Measurements from ENCODE around the gene TMEM40. TPM values are rescaled to one million over a fixed set of nuclear protein-coding genes. Genes with fewer than 3 reads are reported as not detected.
"Not testable (repeated sequence)": the region's sequence is repeated elsewhere in the genome, so short reads cannot be mapped to it uniquely, and the experiment has no call there.

Gene TMEM40
- total and polyA plus RNA-seq, 2 experiments from 2014 or later: 0.14 to 0.48 TPM

- not testable (repeated sequence) for H3K27ac Mint-ChIP-seq; ATAC-seq; H3K36me3 Mint-ChIP-seq (ENCODE audit: low read depth); H3K27ac ChIP-seq (ENCODE audit: low read depth); H3K36me3 ChIP-seq (ENCODE audit: insufficient read depth); H3K9me2 ChIP-seq (ENCODE audit: insufficient read depth); H4K20me1 ChIP-seq (replicated peaks; ENCODE audit: insufficient read depth); H3K27me3 ChIP-seq (ENCODE audit: insufficient read depth); H3F3A ChIP-seq (replicated peaks; ENCODE audit: low read depth); H3K4me3 ChIP-seq; H3K4me1 ChIP-seq (ENCODE audit: insufficient read depth); H3K4me1 Mint-ChIP-seq; H3K4me2 ChIP-seq; DNase-seq (ENCODE audit: low spot score); H3K79me2 ChIP-seq (replicated peaks; ENCODE audit: insufficient read depth); H2AFZ ChIP-seq; H3K4me3 Mint-ChIP-seq; H3K27me3 Mint-ChIP-seq (ENCODE audit: insufficient read depth, low read depth, poor library complexity); H3K9me3 Mint-ChIP-seq
These were observed 29.1 kb upstream of the TMEM40 start for GRCh38 chr3:12787967-12788690.

GRCh38 chr3:12787346-12787745 is 28.3 kb upstream of the TMEM40 start:
- not testable (repeated sequence) for H3K36me3 Mint-ChIP-seq (ENCODE audit: low read depth); H3K27me3 Mint-ChIP-seq (ENCODE audit: insufficient read depth, low read depth, poor library complexity); H3K9me2 ChIP-seq (ENCODE audit: insufficient read depth); H3K79me2 ChIP-seq (replicated peaks; ENCODE audit: insufficient read depth); H3K9me3 Mint-ChIP-seq; H3K36me3 ChIP-seq (ENCODE audit: insufficient read depth); H4K20me1 ChIP-seq (replicated peaks; ENCODE audit: insufficient read depth); H3K4me2 ChIP-seq; H3K27me3 ChIP-seq (ENCODE audit: insufficient read depth); H3F3A ChIP-seq (replicated peaks; ENCODE audit: low read depth); H3K4me1 ChIP-seq (ENCODE audit: insufficient read depth); H3K27ac ChIP-seq (ENCODE audit: low read depth); H3K27ac Mint-ChIP-seq; H3K4me3 Mint-ChIP-seq; H3K4me3 ChIP-seq; ATAC-seq; H2AFZ ChIP-seq
- peak; percentile 35 for DNase-seq (ENCODE audit: low spot score)
- peak in 1 of 2 experiments; percentile 52; a peak in 2 of 4 replicates for TF ChIP-seq CTCF (conservative IDR thresholded peaks at IDR 0.05; ENCODE audit: low read depth in 2 of 2)
- H3K4me1 Mint-ChIP-seq: peaks cover 11% of the 10 kb centered on the region; the same call in 2 of the 3 replicates

- H3K4me1 ChIP-seq (ENCODE audit: insufficient read depth): peaks cover 6% of the 10 kb centered on the region
- peak overlapping the region; percentile 6 for H3K4me2 ChIP-seq
- DNase-seq (ENCODE audit: low spot score) (peak; percentile 34), ATAC-seq (peak; percentile 43; the same call in 2 of the 3 replicates)
- H3K27ac ChIP-seq (ENCODE audit: low read depth): no peak overlapping the region
- H4K20me1 ChIP-seq (replicated peaks; ENCODE audit: insufficient read depth): no peaks in the 10 kb centered on the region
- no peak overlapping the region for H2AFZ ChIP-seq
- H3K36me3 ChIP-seq (ENCODE audit: insufficient read depth): no peaks in the 10 kb centered on the region
- no peaks in the 10 kb centered on the region for H3K79me2 ChIP-seq (replicated peaks; ENCODE audit: insufficient read depth)
- H3K9me3 Mint-ChIP-seq: peaks cover 3% of the 10 kb centered on the region; the same call in 1 of the 3 replicates
- H3K27me3 Mint-ChIP-seq (ENCODE audit: insufficient read depth, low read depth, poor library complexity): peaks cover 2% of the 10 kb centered on the region
- H3K4me3 Mint-ChIP-seq: no peak overlapping the region
- H3K36me3 Mint-ChIP-seq (ENCODE audit: low read depth): no peaks in the 10 kb centered on the region
- no peak overlapping the region for H3K4me3 ChIP-seq
- no peaks in the 10 kb centered on the region for H3K9me2 ChIP-seq (ENCODE audit: insufficient read depth)
- H3K4me1 Mint-ChIP-seq: peaks cover 20% of the 10 kb centered on the region; the same call in 2 of the 3 replicates
- H3K27ac Mint-ChIP-seq: no peak overlapping the region
- H3F3A ChIP-seq (replicated peaks; ENCODE audit: low read depth): no peaks in the 10 kb centered on the region
- H3K27me3 ChIP-seq (ENCODE audit: insufficient read depth): no peaks in the 10 kb centered on the region
- TF ChIP-seq REST (IDR thresholded peaks at IDR 0.05; ENCODE audit: unreplicated experiment) (no peak), EZH2 (IDR thresholded peaks at IDR 0.05; ENCODE audit: low read depth, unreplicated experiment) (no peak)
These were observed 26.0 kb upstream of the TMEM40 start for GRCh38 chr3:12785096-12785495.

Measured in GM23338 (cell line).